GM19467 (cell line): ENCODE measurements around the gene ZNF512B.
"Not testable (repeated sequence)": the region's sequence is repeated elsewhere in the genome, so short reads cannot be mapped to it uniquely, and the experiment has no call there.

Experiments used
- ATAC-seq: cut with Tn5 transposase; IDR thresholded peaks from one replicate; pipeline ENCODE4 v1.9.1; 2021; ENCODE audit warnings: mild to moderate bottlenecking, moderate library complexity; ENCODE audit not compliant: unreplicated experiment

The ZNF512B gene

DNA sequence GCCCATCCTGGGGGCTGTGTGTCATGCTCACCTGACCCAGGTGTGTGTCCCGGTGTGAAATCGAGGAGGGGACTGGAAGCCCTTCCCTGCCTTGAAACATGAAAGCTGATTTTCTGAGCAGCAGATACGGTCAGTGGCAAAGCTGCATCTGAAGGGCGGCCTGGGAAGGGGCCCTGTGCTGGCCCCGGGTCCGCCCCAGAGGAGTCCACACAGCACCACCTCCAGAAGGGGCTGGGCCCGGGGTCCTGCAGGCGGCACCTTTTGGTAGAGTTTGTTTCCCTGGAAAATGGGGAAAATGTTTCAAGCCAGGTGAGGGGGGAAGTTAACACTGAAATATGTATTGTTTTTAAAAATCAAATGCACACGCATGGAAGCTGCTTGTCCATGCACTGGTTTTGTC is 34.3 kb downstream of the ZNF512B start:
- ATAC-seq = no peak

DNA sequence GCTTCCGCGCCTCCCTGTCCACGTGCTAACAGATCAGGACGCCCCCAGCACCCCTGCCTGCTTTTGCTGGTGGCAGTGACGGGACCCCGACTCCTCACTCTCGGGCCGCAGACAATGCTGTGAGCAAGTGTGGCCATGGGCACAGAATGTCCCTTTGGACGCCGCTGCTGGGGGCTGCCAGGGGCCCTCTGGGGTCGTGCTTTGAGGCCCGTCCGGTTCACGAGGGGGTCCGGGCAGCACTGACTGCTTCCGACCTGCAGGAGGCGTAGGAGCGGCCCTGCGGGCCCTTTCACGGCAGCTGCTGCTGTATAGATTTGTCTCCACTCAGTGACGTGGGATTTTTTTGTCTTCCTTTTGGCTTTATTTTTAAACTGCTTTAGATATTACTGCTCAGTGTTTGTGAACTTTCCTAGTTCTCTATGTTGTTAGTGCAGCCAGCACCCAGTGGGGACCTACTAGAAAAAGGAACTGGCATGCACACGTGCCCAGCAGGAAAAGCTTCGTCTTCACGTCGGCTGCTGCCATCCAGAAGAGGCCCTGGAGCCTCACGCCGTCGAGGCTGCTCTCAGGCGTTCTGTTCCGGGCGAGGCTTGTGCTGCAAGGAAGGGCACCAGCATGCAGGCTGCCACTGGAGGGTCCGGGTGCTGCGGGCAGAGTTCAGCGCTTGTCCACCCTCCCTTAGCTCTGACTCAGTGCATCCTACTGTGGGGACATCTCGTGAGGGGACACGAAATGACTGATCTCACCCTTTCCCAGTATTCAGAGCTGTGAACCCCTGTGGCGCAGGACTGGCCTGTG is 35.3 kb downstream of the ZNF512B start:
- ATAC-seq = no peak

DNA sequence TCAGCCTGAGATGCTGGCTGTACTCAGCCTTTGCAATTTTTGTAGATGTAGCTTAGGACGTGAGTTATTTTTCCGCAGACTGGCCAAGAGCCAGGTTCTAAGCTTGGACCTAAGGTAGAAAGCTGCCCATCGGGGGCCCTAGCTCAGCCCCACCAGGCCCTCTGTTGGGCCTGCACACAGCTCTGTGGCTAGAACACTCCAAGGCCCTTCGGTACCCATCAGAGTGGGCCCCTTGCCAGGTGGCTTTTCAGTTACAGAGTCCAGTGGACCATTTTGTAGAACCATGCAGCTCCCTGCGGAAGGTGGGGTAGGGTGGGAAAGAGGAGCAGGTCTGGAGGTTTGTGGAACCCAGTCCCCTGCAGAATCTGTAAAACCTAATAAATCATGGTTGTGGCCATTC is 36.1 kb downstream of the ZNF512B start:
- ATAC-seq = no peak

DNA sequence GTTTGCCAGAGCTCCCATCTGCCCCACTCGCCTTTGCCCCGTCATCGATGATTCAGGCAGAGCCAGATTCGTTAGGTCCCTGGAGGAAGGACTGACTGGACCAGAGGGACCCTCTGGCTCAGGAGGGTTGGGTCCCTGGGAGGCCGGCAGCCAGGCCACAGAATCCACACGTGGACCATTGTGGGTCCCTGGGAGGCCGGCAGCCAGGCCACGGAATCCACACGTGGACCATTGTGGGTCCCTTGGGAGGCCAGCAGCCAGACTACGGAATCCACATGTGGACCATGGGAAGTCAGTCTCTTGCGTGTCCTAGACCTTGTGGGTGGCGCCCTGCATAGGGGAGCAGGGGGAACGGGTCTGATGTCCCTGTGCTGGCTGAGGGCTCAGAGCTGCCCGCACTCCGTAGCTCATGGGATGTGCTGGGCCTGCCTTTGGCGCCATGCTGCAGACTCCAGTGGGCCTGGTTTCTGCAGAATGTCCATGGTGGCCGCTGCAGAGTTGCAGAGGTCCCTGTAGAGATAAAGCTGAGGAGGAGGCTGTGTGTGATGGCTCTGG is 37.0 kb downstream of the ZNF512B start:
- ATAC-seq = no peak

DNA sequence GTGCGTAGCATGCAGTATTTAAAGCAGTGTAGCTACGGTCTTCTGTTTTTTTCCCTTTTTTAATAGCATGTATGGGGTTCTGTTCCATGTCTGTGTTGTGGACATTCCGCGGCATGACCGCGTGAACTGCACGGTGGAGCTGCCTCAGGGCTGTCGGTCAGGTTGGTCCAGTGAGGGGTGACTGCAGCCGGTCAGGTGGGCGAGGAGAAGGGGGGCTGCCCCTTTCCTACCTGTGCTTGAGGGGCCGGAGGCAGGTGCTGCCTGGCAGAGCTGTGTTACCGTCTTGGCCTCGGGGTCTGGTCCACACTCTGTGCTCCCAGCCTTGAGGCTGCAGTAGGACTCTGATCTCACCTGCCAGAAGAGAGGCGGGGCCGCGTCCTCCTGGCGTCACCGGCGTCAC is 38.0 kb downstream of the ZNF512B start:
- ATAC-seq = no peak

DNA sequence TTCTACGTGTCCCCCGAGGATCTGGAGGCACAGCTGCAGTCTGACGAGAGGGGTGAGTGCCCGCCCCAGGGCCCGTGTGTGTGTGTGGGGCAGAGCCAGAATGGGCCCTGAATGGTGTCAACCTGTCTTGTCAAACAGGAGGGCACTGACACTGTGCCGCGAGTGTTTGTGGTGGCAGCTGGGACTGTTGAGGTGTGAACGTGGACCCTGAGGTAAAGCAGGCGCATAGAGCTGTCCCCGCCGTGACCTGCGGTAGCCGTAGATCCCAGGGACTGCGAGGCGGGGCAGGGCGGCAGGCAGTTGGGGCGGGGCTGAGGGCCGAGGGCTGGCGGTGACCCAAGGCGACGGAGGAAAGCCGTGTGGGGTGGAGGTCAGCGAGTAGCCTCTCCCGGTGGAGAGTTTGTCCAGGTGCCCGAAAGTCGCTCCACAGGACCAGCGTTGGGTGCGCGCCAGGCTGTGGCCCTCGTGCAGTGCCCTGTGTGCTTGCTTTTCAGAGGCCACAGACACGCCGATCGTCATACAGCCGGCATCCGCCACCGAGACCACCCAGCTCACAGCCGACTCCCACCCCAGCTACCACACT is 38.7 kb downstream of the ZNF512B start:
- ATAC-seq = no peak

DNA sequence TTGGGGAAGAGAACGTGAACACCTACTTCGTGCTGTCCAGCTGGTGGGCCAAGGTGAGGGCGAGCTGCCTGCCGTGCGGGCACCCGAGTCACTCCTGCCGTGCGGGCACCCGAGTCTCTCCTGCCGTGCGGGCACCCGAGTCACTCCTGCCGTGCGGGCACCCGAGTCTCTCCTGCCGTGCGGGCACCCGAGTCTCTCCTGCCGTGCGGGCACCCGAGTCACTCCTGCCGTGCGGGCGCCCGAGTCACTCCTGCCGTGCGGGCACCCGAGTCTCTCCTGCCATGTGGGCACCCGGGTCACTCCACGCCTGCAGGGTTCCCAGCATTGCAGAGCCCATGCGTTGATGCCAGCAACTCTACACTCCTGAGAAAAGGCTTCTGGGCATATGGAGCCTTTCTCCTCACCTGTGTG is 40.3 kb downstream of the ZNF512B start:
- ATAC-seq = not testable (repeated sequence)

DNA sequence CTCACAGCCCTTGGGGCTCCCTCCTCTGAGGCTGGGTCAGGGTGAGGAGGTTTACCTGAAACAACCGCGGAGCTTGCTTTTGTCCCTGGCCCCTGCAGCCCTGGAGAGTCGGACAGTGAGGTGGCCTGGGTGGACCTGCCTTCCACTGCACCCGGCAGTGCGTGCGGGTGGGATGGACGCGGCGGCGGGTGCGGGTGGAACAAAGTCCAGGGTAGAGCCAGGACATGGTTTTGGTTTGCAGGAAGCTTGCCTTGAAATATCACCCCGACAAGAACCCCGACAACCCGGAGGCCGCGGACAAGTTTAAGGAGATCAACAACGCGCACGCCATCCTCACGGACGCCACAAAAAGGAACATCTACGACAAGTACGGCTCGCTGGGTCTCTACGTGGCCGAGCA is 40.7 kb downstream of the ZNF512B start:
- ATAC-seq = no peak

DNA sequence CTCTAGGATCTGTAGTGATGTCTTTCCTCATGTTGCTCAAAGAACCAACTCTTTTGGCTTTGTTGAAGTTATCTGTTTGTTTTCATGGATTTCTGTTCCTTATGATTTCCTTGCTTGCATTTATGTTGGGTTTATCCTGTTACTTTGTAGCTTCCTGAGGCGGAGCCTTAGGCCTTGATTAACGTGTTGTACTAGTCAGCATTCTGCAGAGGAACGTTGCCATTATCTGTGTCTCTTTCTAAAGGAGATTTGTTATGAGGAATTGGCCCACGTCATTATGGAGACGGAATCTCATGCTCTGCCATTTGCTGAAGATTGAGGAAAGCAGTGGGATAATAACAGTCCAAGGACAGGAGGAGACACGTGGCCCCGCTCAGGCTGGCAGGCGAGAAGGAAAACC is 43.4 kb downstream of the ZNF512B start:
- no peak for ATAC-seq

DNA sequence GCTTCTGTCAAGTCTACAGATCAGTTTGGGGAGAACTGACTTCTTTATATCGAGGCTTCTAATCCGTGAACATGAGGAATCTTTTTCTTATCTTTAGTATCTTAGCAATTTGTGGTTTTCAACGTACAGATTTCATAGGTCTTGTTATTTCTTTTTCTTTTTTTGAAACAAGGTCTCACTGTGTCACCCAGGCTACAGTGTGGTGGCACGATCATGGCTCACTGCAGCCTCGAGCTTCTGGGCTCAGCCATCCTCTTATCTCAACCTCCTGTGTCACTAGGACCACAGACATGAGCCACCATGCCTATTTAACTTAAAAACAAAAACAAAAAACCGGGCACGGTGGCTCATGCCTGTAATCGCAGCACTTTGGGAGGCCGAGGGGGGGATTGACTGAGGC is 45.5 kb downstream of the ZNF512B start:
- no peak for ATAC-seq

DNA sequence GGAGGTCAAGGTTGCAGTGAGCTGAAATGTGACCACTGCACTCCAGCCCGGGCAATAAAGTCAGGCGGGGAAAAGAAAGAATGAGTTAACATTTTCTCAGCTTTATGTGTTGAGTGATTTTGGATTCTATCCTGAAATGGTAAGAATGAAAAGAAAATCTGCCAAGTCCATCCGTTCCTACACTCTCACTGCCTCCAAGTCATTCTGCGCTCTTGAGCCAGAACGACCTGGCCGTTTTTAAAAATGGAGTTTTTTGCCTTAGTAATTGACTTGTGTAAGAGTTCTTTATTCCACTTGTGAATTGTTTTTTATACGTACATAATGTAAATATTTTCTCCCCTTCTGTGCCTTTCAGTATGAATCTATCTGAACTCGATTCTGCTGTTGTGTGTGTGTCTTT is 46.1 kb downstream of the ZNF512B start:
- no peak for ATAC-seq

DNA sequence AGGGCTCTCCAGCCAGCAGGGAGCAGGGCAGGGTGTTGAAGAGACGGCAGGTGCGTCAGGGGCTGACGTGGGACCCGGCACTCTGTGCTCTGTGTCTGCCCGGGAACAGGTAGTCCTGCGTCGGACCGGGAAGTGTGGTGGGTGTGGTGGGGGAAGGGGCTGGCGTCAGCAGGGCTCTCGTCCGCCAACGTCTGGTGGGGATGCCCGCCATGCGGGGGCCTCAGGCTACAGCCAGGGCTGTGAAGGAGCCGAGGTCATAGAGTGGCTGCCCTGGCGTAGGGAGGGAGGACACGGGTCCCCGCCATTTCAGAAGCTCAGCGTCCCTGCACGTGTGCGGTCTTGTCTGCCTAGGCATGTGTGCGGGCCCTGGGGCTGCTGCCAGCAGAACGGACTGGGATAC is 49.5 kb downstream of the ZNF512B start:
- no peak for ATAC-seq

DNA sequence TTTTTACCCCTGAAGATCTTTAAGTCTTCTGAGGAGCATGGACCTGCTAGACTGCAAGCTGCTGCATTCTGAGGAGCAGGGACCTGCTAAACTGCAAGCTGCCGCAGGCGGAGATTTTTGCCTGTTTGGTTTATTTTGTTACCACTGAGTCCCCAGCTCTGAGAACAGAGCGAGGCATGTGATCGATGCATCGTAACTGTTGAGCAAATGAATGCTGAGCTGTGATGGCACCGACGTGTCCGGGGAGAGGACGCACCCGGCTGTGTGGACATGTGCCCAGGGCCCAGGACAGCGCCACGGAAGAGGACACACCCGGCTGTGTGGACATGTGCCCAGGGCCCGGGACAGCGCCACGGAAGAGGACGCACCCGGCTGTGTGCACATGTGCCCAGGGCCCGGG is 50.6 kb downstream of the ZNF512B start:
- ATAC-seq = no peak

DNA sequence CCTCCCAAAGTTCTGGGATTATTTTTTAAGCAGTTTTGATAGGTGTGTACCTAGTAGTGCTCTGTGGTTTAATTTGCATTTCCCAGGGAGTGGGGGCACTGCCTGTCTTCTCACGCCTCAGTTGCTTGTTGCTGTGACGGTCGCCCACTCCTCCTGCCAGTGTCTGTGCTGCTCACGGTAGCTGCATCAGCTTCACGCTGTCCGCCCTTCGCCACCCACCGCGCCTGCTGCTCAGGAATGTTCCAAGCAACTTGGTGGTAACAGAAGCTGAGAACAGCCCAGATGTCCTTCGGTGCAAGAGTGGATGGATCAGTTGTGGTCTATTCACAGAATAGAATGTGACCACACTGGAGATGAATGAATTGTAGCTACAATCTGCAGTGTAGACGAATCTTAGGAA is 51.9 kb downstream of the ZNF512B start:
- ATAC-seq = no peak

DNA sequence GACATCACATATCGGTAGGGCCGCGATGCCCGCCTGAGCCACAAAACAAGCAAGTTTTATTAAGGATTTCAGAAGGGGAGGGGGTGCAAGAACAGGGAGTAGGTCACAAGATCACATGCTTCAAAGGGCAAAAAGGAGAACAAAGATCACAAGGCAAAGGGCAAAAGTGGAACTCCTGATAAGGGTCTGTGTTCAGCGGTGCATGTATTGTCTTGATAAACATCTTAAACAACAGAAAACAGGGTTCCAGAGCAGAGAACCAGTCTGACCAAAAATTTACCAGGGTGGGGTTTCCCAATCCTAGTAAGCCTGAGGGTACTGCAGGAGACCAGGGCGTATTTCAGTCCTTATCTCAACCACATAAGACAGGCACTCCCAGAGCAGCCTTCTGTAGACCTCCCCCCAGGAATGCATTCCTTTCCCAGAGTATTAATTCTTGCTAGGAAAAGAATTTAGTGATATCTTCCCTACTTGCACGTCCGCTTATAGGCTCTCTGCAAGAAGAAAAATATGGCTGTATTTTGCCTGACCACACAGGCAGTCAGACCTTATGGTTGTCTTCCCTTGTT is 53.3 kb downstream of the ZNF512B start:
- ATAC-seq = not testable (repeated sequence)

DNA sequence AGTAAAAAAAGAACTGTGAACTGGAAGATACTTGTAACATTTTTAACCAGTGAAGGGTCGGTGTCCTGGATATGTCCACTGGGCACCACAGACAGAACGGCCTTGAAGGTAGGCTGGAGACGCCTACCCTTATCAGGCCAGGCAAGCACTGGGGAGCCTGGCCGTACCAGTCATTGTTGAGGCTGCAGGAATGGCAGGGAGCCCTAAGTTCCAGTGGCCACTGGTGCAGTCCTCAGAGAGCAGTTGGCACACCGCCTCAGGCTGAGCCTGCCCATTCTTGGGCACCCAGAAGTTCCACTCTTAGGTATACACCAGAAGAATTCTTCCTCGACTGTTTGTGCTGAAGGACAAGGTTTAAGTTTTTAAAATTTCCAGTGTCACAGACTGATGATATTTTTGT is 54.3 kb downstream of the ZNF512B start:
- ATAC-seq = no peak

DNA sequence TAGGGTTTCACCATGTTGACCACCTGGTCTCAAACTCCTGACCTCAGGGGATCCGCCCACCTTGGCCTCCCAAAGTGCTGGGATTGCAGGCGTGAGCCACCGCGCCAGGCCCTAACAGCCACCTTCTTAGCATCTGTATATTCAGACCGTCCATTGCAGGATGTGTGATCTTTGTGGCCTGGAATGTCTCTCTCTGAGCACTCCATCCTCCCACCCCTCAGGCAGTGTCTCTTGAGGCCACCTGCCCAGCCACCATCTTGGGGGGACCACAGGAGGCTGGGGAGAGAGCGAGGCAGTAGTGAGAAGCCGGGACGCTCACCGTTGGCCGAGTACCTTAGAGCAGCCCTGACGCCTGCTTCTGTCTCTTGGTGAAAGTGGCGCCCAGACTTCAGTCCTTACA is 56.0 kb downstream of the ZNF512B start:
- ATAC-seq = no peak

DNA sequence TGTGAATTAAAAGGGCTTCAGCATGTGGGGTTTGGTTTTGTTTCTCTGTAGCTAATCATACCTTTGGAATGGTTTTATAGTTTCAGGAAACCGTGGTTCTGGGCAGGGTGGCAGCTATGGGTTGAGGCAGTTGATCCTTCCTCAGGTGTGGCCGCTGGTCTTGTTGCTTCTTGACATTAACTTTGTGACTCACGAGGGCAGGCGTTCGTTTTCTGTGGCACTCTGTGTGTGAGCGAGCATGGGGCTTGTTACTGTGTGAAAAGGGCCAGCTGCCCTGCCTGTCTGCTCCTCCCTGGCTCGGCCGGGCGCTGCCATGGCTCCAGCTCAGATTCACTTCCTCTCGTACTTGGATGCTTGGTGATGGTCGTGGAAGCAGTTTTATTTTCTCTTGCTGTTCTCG is 58.6 kb downstream of the ZNF512B start:
- no peak for ATAC-seq

DNA sequence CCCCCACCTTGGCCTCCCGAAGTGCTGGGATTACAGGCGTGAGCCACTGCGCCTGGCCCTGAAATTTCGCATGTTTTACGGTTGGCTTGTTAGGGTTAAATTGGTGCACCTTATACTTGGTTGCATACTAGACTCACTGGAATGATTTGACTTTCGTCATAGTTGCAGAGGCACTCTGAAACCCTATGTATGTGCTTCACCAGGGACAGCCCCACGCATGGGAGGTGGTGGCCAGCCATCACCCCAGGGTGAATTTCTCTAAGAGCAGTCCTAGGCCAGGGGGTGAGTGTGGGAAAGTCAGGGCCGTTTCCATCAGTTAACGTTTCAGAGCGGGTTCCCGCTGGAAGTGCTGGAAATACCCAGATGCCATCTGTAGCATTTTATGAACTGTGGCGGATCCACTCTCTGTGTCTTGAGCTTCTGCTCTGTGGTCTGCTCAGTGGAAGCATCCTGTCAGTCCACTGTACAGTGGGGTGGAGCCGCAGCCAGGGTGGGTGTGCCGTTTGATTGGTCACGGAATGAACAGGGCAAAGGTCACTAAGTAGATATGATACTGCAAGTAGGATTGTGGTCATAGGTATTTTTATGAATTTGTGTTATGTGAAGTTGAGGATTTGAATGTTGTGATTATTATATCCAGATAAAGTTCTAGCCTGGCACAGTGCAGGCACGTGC is 61.6 kb downstream of the ZNF512B start:
- no peak for ATAC-seq
